GM19240 (cell line): Measurements from ENCODE around the gene SLC44A4.
"Not testable (repeated sequence)": the region's sequence is repeated elsewhere in the genome, so short reads cannot be mapped to it uniquely, and the experiment has no call there.

Source experiments
- DNase-seq: peaks from one replicate; pipeline ENCODE4 v3.0.0; 2011; ENCODE audit warnings: low spot score; ENCODE audit not compliant: insufficient read length

SLC44A4 gene

DNA sequence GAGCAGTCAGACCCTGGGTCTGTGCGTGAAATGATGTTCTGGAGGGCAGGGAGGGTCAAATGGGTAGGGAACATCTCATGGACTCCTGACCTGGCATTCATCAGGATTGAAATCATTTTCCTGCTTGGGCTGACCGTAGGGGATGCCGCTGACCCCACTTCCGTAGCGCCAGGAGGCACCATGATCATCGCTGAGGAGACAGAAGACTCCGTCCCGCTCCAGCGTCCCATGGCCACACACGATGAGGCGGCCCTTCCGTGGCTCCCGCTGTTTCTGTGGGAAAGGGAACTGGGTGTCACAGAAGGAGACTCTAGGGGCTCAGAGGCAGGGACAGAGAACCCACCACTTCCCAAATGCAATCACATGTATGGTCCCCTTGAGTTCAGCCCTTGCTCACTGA is 18.4 kb downstream of the SLC44A4 start:
- DNase-seq = no peak

DNA sequence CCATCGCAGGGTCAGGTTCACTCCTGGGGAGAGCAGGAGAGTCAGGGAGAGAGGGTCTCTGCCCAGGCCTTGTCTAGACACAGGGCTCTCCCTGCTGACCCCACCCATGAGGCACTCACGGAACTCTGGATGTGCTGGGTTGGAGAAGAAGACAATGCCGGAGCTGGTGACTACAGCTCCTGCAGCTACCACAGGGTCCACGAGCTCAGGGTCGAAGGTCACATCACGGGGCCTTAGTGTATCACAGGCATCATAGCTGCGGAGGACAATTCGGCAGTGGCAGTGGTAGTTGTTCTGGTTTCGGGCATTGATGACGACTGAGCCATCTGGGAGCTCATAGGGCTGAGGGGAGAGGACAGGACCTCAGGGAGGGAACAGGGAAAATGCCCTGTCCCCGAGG is 18.9 kb downstream of the SLC44A4 start:
- DNase-seq = no peak

DNA sequence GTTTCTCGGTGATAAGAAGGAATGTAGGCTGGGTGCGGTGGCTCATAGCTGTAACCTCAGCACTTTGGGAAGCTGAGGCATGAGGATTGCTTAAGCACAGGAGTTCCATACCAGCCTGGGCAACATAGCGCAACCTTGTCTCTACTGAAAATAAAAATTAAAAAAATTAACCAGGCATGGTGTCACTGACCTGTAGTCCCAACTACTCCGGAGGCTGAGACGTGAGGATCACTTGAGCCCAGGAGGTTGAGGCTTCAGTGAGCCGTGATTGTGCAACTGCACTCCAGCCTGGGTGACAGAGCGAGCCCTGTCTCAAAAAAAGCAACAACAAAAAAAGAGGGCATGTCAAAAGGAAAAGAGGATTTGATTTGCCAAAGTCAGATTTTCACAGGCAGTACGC is 20.1 kb downstream of the SLC44A4 start:
- DNase-seq = no peak

DNA sequence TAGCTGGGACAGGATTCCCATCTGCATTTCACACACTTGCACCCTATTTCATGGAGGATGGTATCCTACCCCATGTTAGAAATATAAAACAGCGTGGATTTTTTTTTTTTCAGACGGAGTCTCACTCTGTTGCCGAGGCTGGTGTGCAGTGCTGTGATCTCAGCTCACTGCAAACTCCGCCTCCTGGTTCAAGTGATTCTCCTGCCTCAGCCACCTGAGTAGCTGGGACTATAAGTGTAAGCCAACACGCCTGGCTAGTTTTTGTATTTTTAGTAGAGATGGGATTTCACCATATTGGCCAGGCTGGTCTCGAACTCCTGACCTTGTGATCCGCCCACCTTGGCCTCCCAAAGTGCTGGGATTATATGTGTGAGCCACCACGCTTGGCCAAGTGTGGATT is 21.0 kb downstream of the SLC44A4 start:
- not testable (repeated sequence) for DNase-seq

DNA sequence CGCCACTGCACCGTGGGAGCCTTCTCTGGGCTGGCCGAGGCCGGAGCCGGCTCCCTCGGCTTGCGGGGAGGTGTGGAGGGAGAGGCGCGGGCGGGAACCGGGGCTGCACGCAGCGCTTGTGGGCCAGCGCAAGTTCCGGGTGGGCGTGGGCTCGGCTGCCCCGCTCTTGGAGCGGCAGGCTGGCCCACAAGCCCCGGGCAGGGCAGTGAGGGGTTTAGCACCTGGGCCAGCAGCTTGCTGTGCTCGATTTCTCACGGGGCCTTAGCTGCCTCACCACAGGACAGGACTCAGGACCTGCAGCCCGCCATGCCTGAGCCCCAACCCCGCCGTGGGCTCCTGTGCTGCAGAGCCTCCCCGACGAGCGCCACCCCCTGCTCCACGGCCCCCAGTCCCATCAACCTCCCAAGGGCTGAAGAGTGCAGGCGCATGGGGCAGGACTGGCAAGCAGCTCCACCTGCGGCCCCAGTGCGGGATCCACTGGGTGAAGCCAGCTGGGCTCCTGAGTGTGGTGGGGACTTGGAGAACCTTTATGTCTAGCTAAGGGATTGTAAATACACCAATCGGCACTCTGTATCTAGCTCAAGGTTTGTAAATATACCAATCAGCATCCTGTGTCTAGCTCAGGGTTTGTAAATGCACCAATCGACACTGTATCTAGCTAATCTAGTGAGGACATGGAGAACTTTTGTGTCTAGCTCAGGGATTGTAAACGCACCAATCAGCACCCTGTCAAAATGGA is 26.6 kb downstream of the SLC44A4 start:
- not testable (repeated sequence) for DNase-seq

DNA sequence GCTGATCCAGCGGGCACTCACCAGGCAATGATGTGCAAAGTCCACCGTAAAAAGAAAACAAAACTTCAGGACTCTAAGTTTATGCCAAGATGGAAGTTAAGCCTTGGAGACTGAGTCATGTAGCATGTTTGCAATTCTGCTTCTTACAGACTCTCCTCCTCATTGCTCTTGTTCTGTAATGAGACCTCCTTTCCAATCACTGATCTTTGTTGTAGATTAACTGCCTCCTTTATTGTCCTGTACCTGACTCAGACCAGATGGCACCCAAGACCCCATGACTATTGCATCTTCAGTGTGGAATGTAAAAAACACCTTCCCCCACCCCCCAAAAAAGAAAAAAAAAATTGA is 27.3 kb downstream of the SLC44A4 start:
- no peak for DNase-seq

DNA sequence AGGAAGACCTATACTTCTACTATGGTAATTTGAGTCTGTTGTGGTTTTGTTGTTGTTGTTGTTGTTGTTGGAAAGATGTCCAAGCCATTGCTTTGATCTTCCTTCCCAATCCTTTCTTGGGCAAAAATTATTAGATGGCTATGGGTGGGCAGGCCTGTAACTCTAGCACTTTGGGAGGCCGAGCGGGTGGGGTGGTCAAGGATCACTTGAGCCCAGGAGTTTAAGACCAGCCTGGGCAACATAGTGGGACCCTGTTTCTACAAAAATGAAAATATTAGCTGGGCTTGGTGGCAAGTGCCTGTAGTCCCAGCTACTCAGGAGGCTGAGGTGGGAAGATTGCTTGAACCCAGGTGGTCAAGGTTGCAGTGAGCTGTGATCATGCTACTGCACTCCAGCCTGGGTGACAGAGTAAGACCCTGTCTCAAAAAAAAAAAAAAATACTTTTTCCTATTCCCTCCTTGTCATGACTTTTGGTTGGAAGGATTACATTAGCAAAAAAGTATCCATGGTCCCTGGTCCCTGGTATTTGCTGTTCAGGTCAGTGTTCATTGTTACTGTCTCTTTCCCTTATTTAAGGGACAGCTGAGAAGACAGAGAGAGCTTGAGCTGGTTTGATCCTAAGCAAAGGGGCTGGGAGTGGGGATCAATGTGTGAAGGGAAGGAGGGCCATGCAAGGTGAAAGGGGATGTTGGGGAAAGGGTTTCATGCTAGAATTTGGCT is 27.9 kb downstream of the SLC44A4 start:
- DNase-seq = no peak

DNA sequence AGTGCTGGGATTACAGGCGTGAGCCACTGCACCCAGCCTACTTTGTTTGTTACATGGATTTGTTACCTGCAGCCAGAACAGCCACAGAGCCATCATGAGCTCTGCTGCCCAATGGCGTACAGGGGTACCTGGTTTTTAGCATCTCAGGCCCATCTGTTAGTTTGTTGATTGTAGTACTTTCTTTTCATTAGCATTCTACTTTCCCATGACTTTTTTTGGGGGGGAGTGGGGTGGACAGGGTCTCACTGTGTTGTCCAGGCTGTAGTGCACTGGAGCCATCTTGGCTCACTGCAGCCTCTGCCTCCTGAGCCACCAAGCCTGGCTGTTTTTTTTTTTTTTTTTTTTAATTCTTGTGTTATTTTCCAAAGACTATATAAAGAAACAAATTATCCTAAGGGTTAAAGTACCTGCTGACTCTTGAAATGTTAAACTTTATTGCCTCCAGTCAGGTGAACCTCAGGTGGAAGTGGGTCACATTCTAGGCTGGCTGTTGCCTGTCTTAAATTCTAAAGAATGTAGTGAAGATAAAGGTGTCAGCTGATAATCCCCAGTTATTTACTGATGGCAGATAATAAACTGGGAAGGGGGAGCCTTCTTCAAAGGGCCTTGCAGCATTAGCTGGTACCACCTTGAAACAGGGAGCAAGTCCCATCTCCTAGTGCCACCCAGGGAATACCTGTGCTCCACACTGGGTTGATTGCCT is 31.4 kb downstream of the SLC44A4 start:
- no peak for DNase-seq

DNA sequence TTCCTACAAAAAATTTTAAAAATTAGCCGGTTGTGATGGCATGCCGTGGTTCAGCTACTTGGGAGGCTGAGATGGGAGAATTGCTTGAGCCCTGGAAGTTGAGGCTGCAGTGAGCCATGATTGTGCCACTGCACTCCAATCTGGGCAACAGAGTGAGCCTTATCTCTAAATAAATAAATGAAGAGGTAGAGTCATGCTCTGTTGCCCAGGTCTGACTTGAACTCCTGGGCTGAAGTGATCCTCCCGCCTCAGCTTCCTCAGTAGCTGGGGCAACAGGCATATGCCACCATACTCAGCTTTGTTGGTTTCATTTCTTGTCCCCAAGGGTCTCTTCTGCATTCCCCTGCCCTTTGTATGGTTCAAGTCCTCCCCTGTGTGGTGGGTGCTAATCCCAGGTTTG is 34.3 kb downstream of the SLC44A4 start:
- no peak for DNase-seq

DNA sequence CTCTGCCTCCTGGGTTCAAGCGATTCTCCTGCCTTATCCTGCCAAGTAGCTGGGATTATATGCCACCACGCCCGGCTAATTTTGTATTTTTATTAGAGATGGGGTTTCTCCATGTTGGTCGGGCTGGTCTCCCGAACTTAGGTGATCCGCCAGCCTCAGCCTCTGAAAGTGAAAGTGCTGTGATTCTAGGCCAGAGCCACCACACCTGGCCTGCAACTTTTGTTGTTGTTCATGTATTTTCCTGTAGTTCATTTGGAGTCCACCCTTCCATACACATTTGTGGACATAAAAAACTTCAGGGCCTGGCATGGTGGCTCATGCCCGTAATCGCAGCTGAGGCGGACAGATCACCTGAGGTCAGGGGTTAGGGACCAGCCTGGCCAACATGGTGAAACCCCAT is 36.7 kb downstream of the SLC44A4 start:
- DNase-seq = no peak

DNA sequence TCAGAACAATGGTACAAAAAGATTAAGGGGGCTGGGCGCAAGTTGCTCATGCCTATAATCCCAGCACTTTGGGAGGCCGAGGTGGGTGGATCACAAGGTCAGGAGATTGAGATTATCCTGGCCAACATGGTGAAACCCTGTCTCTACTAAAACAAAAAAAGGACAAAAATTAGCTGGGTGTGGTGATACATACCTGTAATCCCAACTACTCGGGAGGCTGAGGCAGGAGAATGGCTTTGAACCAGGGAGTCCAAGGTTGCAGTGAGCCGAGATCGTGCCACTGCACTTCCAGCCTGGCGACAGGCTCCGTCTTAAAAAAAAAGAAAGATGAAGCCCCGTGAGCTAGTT is 39.0 kb downstream of the SLC44A4 start:
- not testable (repeated sequence) for DNase-seq

DNA sequence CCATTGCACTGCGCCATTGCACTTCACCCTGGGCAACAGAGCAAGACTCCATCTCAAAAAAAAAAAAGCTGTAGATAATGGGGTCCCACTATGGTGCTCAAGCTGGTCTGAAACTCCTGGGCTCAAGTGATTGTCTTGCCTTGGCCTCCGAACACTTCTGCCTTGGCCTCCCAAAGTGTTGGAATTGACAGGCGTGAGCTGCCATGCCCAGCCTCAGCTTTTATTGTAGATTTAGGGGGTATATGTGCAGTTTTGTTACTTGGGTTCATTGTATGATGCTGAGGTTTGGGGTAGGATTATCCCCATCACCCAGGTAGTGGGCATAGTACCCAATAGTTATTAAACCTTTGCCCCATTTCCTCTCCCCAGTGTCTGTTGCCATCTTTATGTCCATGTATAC is 39.8 kb downstream of the SLC44A4 start:
- DNase-seq = no peak

DNA sequence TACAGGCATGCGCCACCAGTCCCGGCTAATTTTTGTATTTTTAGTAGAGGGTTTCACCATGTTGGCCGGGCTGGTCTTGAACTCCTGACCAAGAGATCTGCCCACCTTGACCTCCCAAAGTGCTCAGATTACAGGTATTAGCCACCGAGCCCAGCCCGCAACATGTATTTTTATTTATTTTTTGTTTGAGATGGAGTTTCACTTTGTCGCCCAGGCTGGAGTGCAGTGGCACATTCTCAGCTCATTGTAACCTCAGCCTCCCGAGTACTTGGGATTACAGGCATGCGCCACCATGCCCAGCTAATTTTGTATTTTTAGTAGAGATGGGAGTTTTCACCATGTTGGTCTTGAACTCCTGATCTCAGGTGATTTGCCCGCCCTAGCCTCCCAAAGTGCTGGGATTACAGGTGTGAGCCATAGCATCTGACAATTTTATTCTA is 40.7 kb downstream of the SLC44A4 start:
- DNase-seq = not testable (repeated sequence)

DNA sequence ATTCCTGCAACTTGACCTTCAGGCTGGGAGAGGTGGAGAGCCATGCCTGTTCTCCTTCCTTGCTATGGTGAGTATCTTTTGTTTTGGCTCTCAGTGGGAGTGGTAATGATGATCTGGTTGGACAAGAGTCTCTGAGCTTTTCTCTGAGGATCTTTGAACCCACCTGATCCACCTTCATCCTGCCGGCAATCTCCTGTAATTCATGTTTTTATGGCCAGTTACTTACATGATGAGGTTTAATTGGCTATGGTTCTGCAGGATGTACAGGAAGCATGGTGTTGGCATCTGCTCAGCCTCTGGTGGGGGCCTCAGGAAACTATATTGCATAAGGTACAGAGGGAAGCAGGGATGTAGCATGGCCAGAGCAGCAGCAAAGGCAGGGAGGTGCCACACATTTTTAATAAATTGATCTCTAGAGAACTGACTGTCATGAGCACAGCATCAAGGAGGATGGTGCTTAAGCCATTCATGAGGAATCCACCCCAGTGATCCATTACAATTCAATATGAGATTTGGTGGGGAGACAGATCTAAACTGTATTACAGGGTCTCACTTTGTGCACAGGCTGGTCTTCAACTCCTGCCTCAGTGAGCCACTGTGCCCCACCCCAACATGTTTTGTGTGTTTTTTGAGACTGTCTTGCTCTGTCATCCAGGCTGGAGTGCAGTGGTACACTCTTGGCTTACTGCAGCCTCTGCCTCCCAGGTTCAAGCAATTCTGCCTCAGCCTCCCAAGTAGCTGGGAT is 41.3 kb downstream of the SLC44A4 start:
- DNase-seq = no peak

DNA sequence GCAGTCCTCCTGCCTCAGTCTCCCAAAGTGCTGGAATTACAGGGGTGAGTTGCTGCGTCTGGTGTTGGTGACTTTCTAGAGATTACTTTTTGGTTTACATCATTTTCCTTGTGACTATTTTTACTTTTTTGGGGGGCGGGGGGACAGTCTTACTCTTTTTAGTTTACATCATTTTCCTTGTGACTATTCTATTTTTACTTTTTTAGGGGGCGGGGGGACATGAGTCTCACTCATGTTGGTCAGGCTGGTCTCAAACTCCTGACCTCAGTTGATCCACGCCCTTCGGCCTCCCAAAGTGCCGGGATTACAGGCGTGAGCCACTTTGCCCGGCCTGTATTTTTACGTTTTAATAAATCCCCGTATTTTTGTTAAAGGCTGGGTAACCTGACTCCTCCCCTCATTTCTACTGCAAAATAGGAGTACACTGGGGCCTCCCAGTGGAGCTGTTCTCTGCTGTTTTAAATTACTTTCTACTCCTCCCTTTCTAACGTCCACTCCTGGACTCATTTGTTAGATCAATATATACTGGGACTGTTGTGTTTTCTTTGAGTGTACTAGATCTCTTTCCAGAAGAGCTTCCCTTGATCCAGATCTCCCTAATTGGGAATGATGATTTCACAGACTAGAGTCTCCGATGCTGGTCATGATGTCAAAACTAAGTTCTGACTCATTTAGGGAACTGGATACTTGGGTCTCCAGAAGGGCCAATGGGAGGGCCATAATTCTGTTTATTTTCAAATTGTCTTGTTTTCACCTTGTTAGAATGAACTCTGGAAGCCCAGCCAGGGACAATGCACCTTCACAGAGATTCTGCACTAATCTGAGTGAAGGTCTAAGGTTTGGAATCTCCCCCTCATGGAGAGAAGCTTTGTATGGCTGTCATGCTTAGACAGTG is 42.1 kb downstream of the SLC44A4 start:
- no peak for DNase-seq

DNA sequence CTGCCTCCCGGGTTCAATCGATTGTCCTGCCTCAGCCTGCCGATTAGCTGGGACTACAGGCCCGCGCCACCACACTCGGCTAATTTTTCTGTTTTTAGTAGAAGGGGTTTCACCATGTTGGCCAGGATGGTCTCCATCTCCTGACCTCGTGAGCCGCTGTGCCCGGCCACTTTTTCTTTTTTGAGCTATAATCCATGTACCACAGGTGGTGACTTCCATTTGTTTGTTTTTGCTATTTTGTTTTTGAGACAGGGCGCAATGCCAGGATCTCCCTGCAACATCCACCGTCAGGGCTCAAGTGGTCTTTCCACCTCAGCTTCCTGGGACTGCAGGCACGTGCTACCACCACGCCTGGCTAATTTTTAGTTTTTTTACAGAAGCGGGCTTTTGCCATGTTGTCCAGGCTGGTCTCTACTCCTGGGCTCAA is 42.7 kb downstream of the SLC44A4 start:
- DNase-seq = no peak

DNA sequence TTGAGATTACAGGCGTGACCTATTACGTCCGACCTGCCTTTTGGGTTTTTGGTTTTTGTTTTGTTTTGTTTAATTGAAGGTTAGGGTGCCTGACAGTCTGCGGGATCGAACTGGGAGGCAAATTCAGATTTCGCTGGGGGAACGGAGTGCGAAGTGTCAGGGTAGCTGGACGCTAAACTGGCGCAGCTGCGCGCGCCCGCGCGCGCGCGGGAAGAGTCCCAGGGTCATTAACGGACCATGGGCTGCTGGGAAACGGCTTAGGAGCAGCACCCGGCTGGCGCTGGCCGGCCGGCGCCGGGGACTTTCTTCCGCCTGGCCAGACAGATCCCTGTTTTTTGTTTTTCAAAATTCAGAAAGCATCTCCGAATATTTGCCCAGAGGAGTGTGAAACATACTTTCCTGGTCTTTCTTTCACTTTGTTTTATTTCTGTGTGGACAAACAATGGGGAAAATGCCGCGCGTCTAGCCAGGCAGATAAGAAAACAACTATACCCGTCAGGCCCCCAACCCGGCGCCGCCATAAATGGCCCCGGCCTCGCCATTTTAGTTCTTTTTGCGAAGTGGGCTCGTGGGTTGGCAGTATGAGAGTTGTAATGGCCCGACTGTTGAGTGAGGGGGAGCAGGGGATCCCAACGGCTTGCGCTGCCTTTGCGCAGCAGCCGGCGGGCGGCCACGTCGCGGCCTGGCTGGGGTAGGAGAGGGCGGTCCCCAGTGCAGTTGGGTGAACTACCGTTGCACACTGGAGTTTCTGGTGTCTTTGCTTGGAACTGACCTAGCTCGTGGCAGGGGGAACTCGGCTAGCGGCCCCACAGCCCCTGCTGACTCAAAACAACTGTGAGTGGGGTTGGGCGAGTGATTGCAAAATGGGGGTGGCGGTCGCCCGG is 44.2 kb downstream of the SLC44A4 start:
- no peak for DNase-seq

DNA sequence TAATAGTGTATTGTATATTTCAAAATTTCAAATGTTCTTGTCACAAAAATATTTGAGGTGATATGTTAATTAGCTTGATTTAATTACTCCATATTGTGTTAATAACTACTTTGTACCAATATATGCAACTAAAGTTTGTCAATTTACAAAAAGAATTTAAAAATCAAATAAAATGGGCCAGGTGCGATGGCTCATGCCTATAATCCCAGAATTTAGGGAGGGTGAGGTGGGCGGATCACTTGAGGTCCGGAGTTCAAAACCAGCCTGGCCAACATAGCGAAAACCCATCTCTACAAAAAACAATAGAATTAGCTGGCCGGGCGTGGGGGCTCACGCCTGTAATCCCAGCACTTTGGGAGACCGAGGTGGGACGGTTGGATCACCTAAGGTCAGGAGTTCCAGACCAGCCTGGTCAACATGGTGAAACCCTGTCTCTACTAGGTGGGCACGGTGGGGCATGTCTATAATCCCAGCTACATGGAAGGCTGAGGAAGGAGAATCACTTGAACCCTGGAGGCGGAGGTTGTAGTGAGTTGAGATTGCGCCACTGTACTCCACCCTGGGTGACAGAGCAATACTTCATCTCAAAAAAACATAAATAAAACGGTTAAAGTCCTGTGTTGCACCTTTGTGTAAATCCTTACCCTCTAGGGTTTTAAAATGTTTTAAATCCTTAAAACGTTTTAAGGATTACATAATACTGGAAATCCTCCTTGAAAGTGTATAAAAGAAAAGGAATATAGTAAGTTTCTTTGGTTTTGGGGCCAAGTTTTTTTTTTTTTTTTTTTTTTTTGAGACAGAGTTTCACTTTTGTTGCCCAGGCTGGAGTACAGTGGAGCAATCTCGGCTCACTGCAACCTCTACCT is 47.2 kb downstream of the SLC44A4 start:
- DNase-seq = no peak

DNA sequence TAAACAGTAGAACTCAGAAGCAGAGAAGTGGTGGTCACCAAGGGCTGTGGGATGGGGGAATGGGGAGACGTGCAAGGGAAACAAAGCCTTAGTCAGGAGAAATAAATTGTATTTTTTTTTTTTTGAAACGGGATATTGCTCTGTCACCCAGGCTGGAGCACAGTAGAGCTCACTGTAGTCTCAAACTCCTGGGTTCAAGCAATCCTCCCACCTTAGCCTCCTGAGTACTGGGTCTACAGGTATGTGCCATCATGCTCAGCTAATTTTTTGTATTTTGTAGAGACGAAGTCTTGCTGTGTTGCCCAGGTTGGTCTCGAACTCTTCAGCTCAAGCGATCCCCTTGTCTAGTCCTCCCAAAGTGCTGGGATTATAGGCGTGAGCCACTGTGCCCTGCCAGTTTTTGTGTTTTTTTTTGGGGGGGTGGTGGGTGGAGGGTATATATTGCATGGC is 47.9 kb downstream of the SLC44A4 start:
- no peak for DNase-seq
